GM21529 (cell line): ENCODE results near the gene KIF5B.

ENCODE experiments used
- ATAC-seq: cut with Tn5 transposase; IDR thresholded peaks from one replicate; pipeline ENCODE4 v1.9.1; 2021; ENCODE audit not compliant: unreplicated experiment

The KIF5B gene

DNA sequence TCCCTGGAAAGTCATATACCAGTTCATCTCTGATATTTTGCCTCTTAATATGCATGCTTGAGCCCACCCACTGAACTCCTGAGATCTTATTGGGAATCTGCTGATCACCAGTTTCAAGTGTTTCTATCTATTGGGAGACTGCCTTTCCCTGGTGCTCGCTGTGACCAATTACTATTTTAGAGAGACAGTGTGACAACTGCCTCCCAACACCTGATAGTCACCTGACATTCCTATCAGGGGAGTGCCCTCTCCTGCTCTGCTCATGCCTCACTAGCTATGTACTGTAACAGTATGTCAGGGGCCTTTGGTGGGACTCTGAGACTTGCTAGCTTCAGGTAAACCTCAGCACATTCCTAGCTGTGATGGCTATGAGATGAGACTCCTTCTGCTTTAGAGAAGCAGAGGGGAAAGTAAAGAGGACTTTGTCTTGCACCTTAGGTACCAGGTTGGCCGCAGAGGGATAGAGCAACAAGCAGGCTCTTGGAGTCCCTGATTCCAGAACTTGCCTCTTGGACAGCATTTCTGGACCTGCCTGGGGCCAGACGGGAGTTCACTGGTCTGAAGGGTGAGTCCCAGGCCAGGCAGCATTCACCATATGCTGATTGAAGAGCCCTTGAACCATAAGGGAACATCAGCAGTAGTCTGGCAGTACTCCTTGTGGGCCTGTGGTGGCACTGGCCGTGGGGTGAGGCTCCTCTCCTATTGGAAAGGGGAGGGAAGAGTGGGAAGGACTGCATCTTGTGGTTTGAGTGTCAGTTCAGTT lies 93.2 kb downstream of the KIF5B start:
- no peak for ATAC-seq

DNA sequence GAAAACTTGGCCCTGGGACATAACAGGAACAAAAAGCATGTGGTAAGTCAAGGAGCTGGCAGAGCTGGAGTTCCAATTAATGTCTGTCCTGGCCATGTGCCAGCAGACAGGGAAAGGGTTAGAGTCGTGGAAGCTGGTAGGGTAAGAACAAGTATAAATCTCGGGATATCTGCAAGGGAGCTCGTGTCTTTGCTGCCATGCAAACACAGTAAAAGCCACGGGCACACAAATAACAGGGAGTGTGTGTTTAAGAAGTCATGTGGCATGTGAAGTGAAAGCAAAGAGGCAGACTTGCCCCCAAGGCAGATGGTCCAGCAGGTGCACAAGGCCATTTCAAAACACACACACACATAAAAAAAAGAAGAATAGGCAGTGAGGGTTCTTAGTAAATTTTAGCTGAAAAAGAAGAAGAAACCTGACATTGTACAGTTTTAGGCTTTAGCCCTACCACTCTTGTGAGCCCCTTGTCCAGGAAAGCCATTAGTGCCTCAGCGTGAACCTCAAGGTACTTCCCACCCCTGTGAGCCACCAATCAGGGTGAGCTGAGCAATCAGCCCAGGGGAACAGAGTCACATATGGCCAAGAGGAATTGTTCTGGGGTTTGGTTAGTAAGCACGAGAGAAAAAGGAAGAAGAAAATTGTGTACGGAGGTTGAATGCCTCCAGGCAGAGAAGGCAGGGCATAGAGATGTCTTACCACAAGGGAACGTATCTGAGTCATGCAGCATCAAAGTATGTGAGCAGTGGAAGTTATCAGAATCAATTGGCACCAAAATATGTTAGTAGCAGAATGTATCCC lies 94.7 kb downstream of the KIF5B start:
- no peak for ATAC-seq

DNA sequence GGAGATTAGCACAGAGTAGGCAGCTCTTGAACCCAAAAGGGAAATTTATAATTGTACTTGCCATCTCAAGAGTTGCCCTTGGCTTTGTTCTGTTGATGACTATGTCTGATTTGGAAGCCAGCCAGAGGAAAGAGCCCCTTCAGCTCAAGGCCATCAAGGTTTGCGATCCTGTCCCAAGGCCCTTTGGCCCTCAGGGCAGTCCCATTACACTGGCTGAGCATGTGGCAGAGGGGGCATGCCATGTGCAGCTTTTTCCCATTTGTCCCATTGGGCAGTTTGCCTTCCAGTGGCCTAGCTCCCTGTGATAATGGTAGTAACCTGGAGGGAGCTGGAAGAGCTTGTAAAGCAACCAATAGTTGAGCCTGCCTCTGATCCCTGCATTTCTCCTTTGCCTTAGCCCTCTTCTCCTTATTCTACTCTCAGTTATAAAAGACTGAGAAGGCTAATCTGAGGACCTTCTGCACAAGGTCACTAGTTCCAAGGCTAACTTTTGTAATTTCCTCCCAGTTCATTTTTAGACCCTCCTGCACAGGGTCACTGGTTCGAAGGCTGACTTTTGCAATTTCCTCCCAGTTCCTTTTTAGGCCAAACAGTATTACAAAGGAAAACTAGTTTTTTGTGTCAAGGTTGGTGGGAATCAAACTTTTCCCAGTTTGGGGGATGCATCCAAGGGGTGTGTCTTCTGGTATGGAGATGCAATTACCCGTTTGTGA lies 96.6 kb downstream of the KIF5B start:
- no peak for ATAC-seq
